Pulmonary artery endothelial cell (primary cell): ENCODE measurements around the gene PDE4D. TPM values are rescaled to one million over a fixed set of nuclear protein-coding genes. Genes with fewer than 3 reads are reported as not detected.

Source experiments
- DNase-seq: peaks from one replicate; pipeline ENCODE4 v3.0.0-alpha.2; 2011; ENCODE audit warnings: low read depth, low spot score
- total RNA-seq: library from RNA; depleted of rRNA; stranded (reverse); fragments of >200 nt; gene quantifications from 2 replicates; pipeline ENCODE4 v1.2.3, GENCODE V29; 2014

Gene PDE4D
- 17.7 and 22.4 TPM in 2 replicates for total RNA-seq

- DNase-seq, result no peak
These were observed at the start of gene PDE4D for GRCh38 chr5:59893429-59894227. TSS of gene PDE4D (minus strand) at chr5:59893726.

GRCh38 chr5:59937633-59938032, 44.1 kb upstream of the PDE4D start:
- DNase-seq, result no peak

GRCh38 chr5:59923465-59923864, 29.9 kb upstream of the PDE4D start:
- no peak for DNase-seq

GRCh38 chr5:59922220-59922619, 28.7 kb upstream of the PDE4D start:
- DNase-seq, result no peak

GRCh38 chr5:59921816-59922215, 28.3 kb upstream of the PDE4D start:
- DNase-seq, result no peak

- DNase-seq, result no peak
These were observed 26.0 kb upstream of the PDE4D start for GRCh38 chr5:59919484-59919883.

- no peak for DNase-seq
These were observed 23.6 kb upstream of the PDE4D start for GRCh38 chr5:59917121-59917520.

- no peak for DNase-seq
These were observed 11.7 kb upstream of the PDE4D start for GRCh38 chr5:59905188-59905587.

- no peak for DNase-seq
These were observed 3.5 kb upstream of the PDE4D start for GRCh38 chr5:59897075-59897474.

- DNase-seq, result no peak
These were observed 1.4 kb downstream of the PDE4D start for GRCh38 chr5:59891962-59892643.

- no peak for DNase-seq
These were observed 6.3 kb downstream of the PDE4D start for GRCh38 chr5:59887274-59887673.

GRCh38 chr5:59874675-59875074, 18.9 kb downstream of the PDE4D start:
- no peak for DNase-seq

GRCh38 chr5:59873113-59873512, 20.4 kb downstream of the PDE4D start:
- no peak for DNase-seq

- no peak for DNase-seq
These were observed 26.9 kb downstream of the PDE4D start for GRCh38 chr5:59866661-59867060.

GRCh38 chr5:59864718-59865117, 28.8 kb downstream of the PDE4D start:
- DNase-seq, result no peak

- DNase-seq, result no peak
These were observed 29.7 kb downstream of the PDE4D start for GRCh38 chr5:59863777-59864176.

GRCh38 chr5:59856358-59856757, 37.2 kb downstream of the PDE4D start:
- DNase-seq, result no peak

- no peak for DNase-seq
These were observed 42.8 kb downstream of the PDE4D start for GRCh38 chr5:59850766-59851165.

GRCh38 chr5:59847586-59847985, 45.9 kb downstream of the PDE4D start:
- no peak for DNase-seq

- no peak for DNase-seq
These were observed 47.8 kb downstream of the PDE4D start for GRCh38 chr5:59845730-59846129.

GRCh38 chr5:59843511-59844213, 49.9 kb downstream of the PDE4D start:
- no peak for DNase-seq

GRCh38 chr5:59842999-59843398, 50.5 kb downstream of the PDE4D start:
- peak; percentile 10 for DNase-seq
